ENCODE measurements around the gene LENG9.

The LENG9 gene

DNA sequence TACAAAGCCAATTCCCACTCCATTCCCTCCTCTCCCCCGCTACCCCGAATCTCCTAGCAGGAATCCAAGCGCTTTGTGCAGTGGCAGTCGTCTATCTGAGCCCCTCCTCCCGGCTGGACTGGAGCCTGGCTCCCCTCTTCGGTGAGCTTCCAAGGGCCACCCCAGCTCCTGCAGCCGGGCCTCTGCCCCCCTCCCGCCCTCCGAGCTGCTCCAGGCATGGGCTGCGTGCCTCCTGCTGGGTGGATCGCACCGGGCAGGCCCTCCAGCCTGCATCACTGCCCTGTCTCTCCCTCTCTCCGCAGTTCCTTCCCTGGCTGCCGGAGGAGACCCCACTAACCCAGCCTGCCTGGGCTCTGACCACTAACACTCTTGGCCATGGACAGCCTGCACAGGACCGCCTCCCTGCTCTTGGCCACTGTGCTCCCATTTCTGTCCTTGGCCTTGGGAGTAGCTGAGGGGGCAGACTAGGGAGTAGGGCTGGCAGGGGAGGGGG is 27.5 kb downstream of the LENG9 start:
- DNase-seq: no peak

DNA sequence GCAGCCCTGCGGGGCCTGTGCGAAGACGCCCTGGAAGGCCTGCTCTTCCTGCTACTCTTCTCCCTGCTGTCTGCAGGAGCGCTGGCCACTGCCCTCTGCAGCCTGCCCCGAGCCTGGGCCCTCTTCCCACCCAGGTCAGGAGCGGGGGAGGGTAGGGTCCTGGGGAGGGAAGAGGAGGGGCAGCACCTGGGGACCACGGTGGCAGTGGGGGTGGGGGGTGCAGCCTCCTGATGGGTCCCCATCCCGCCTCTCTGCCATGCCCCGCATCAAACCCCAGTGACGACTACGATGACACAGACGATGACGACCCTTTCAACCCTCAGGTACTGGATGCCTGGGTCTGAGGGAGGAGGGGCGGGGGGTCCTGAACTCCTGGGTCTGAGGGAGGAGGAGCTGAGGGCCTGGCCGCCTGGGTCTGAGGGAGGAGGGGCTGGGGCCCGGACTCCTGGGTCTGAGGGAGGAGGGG is 28.0 kb downstream of the LENG9 start:
- no peak for DNase-seq

DNA sequence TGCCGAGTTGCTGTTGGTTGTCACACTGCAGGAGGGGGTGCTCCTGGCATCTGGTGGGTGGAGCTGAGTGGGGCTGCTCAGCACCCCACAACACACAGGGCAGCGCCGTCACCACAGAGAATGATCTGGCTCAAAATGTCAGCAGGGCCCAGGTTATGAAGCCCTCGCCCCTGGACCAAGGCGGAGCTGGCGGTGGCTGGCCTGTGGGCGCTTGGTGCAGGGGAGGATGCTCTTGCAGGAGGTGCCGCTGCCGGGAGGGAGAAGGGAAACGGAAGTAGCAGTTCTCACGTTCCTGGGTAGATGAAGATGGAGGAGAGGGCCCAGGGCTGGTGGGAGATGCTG is 28.7 kb downstream of the LENG9 start:
- DNase-seq: no peak

DNA sequence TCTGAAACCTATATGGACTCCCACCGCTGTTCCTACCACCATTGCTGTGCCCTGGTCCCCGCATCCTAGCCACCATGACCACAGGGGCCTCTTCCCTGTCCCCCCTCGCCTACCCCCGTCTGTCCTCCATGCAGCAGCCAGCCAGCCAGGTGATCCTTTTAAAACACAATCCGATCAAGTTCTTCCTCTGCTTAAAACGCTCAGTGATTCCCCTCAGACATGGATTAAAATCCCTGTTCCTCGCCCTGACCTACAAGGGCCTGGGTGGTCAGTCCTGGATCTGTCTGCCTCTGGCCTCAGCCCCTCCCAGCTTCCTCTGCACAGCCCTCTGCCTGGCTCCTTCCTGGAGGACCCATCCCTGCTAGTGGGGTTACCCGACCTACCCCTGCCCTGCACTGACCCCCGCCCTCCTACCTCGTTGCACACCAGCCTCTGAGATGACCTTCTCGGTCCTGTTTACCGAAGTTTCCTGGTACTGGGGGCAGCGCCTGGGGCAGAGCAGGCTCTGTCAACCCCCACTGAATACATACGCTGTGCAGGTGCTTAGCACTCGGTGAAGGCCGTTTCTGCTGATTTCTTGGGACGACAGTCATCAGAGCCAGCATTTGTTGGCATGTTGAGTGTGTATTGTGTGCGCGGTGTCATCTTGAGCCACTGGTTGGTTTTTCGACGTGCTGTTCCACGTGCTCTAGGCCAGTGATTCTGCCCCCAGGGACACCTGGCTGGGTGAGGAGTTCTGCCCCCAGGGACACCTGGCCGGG is 29.3 kb downstream of the LENG9 start:
- no peak for DNase-seq

DNA sequence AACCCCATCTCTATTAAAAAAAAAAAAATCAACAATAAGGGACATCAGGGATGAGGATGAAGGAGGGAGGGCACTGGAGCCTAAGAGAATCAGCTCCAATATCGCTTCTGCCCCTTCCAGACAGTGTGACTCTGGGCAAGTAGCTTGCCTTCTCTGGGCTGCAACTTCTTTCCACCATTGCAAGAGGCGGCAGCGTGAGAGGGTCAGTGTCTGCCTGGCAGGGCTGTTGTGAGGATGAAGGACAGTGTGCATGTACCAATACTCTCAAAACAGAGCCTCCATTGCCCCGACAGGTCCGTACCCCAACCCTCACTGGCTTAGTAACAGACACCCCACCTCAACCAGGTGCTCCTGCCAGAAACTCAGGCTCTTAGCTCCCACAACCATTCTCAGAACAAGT is 29.9 kb downstream of the LENG9 start:
- no peak for DNase-seq

DNA sequence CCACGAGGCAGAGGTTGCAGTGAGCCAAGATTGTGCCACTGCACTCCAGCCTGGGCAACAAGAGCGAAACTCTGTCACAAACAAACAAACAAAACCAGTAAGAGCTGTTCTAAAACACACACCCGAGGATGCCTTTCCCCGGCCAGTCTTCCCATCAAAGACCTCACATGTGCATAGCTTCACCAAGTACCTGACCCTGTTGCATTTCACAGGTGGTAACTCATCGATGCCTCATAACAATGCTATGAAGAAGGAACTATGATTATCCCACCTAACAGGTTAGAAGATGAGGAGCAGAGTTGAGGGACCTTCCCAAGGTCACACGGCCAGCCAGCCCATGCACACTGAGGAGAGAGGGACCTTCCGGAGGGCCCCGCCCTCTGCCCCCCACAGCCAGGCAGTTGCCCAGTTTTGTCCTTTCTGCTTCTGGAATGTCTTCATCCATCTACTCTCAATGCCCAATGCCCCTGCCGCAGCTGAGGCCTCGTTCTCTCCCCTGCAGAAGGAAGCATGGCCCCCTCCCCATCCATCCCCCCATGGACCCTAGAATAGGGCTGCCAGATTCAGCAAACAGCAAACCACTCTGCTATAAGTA is 31.3 kb downstream of the LENG9 start:
- DNase-seq: no peak

DNA sequence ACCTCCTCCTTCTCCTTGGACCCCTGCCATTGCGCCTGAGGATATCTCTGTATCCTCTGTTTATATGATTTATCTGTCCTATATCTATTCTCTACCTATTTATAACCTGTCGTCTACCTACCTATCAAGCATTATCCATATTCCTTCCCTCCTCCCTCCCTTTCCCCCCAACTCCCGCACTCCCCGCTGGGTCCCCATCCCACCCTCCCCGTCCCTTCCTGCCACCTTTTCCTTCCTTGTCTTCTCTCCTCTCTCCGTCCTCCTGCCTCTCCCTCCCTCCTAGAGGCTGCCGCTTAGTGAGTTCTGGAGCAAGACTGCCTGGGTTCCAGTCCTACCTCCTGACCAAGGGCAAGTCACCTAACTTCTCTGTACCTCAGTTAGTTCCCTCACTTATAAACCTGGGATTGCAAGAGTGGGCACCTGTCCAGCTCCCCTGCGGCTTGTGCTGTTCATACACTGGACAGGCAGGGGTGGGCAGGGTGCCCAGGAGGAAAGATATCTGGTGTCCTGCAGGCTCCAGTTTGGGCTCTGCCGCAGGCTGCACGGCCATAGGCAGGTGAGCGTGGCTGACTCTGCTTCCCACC is 32.2 kb downstream of the LENG9 start:
- no peak for DNase-seq

DNA sequence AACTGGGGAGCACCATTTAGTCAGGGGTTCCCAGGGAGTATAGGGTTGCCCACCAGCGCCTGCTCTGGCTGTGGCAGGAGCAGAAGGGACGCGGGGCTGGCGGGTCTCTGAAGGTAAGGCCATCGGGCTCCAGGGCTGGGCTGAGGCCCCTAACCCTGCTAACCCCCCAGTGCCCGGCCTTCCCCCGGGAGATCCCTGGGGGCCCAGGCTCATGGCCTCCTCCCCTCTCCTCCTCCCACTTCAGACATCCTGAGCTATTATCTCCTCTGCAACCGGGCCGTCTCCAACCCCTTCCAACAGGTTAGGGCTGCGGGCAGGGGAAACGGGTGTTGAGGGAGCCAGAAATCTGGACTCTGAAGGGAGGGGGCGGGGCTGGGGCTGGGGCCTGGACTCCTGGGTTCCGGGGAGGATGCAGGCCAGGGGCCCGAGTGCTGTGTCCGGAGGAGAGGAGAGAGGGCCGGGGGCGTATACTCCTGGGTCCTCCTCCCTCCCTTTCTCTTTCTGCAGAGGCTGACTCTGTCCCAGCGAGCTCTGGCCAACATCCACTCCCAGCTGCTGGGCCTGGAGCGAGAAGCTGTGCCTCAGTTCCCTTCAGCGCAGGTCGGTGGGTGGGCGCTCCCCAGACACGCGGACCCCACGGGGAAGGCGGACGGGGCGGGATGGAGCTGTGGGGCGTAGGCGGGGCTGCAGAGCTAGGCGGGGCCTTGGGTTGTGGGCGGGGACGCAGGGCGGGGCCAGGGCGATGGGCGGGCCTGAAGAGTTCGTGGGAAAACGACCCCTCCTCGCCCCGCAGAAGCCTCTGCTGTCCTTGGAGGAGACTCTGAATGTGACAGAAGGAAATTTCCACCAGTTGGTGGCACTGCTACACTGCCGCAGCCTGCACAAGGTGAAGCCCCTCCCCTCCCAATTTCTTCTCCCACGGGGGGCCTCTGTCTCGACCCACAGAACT is 33.0 kb downstream of the LENG9 start:
- DNase-seq: no peak

DNA sequence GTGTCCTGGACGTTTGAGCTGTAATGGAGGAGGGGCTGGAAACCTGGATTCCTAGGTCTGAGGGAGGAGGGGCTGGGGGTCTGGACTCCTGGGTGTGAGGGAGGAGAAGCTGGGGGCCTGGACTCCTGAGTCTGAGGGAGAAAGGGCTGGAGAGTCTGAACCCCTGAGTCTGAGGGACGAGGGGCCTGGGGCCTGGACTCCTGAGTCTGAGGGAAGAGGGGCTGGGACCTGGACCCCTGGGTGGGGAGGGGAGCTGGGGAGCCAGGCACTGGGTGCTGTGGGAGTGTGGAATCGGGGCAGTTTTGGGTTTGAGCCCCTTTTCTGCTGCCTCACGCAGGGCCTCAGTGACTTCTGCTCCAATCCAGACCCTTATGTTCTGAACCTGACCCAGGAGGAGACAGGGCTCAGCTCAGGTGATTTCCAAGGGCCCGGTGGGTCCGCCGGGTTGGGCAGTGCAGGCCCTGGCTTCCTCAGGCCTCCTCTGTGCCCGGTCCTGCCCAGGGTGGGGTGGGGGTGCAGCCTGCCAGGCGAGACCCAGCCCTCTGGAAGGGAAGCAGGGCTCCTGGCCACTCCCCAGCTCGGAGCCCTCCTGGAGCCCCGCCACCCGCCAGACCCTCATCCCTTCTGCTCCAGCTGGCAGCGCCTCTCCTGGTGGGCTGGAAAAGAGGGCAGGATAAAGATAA is 33.9 kb downstream of the LENG9 start:
- DNase-seq: no peak

DNA sequence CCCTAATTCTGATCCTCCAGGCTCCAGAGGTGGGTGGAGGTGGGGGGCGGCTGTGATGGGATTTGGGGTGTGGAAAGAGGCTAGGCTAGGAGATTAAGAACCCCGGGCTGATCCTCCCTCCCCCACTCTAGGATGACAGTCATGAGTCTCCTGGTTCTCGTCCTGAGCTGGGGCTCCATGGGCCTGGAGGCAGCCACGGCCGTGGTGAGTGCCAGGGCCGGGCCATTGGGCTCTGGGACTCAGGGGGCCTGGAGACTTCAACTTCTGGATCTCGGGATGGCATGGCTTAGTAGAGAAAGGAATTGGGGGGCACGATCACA is 34.4 kb downstream of the LENG9 start:
- DNase-seq: no peak

DNA sequence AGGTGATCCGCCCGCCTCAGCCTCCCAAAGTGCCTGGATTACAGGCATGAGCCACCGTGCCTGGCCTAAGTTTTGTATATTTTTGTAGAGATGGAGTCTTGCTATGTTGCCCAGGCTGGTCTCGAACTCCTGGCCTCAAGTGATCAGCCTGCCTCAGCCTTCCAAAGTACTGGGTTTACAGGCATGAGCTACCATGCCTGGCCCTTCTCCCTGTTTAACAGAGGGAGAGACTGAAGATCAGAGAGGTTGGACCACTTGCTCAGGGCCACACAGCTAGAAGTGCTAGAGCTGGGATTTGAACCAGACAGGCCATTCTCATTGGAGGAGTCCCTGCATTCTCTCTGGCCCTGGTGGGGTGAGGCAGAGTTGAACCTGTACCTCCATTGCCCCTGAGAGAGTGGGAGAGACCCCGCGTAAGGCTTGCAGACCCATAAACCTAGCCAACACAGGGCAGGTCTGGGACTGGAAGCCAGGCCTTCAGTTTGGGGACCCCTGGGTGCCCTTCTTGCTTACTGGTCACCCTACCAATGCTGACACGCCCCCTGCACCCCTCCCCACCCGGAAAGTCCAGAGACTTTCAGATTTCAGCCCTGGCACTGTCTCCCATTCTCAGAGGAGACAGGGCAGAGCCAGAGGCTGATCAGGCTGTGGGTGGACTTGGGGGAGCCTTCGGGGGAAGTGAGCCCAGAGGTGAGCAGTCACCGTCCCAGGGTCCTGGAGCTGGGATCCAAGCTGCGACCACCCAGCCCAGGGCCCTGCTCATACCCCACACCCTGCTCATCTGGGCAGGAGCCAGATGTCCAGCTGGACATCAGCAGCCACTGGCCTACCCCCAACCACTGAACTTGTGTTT is 35.0 kb downstream of the LENG9 start:
- DNase-seq: no peak

DNA sequence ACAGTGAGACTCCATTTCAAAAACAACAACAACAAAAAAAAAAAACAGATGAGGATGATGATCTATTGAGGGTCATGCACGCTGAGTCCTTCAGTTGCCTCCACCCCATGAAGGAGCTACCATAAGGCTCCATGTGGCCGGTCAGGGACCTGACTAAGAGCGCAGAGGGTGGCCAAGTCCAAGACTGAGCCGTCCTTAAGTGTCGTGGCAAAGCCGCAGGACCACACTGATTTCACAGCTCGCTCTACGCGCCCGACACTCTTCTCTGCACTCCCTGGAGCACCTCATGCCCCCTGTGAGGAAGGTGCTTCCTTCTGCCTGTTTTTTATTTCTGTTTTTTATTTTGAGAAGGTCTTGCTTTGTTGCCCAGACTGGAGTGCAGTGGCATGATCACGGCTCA is 36.0 kb downstream of the LENG9 start:
- DNase-seq: no peak

DNA sequence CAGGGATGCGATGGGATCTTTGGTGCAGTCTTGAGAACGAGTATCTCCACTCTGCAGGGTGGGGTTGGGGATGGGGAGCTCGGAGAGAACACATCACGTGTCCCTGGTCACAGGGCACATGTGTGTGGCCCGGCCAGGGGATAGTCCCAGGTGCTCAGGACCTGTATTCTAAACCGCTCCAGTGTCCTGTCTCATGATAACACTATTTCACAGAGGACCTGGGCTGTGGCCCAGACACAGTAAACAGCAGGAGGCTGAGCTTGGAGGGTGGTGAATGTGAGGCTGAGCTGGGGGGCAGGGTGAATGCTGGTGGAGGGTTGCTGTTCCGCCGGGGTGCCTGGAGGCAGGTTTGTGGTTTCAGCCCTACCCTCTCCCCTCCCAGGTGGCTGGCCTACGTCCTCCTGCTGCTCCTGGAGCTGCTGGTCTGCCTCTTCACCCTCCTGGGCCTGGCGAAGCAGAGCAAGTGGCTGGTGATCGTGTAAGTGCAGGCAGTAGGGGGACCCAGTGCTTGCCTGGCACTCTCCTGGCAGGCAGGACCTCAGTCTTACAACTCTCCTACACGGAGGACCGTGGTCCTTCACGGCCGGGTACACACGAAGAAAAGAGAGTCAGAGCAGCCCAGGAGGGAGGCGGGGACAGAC is 37.2 kb downstream of the LENG9 start:
- DNase-seq: no peak

DNA sequence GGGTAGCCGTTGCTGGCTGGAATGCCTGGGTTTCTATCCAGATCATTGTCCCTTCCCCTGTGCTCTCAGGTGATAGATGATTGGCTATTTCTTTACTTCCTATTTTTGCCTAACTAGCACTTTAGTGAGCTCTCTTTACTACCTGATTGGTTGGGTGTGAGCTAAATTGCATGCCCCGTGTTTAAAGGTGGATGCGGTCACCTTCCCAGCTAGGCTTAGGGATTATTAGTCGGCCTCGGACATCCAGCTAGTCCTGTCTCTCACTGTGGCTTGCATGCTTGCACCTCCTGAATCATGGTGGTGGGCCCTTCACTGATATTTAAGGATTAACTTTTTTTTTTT is 38.2 kb downstream of the LENG9 start:
- DNase-seq: no peak

DNA sequence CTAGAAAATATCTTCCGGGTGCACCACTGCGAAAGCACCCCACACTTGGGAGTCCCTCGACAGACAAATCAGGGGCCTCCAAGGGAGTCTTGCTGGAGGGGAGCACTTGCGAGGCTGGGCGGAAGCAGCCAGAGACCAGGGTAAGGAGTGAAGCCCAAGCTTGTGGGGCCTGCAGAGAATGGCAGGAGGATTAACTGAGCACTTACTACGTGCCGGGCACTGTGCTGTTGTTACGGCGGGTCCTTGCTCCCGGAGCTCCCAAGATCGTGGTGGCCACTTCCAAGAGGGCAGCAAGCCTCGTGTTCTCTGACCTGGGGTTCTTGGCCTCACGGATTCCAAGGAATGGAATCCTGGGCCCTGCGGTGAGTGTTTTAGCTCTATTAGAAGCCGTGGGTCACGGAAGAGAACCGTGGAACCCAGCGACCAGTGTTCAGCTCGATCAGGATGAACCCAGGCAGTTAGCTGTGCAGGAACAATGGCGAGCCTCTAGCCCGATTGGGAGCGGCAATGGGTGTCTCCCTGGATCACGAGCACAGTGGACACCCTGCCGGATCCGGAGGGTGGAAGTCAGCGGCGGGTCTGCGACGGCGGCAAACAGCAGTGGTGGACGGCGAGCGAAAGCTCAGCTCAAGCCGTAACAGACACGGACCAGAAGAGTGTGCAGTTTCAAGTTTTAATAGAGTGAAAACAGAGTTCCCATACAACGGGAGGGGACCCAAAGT is 38.8 kb downstream of the LENG9 start:
- no peak for DNase-seq

DNA sequence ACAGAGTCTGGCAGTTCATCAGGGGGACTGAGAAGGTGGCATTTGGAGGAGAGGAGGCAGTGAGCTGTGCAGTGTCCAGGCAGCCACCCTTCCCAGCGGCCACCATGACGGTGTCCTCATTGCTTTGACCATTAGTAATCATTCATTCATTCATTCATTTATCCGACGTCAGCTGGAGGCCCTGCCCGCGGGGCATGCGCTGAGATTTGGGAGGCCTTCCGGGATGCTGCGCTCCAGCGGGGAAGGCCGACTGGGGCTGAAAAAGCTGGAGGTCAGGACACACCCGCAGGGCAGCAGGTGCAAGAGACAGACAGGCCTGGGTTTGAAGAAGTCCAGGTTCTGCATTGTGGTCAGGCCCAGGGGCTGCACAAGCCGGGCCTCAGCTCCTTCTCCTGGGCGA is 39.4 kb downstream of the LENG9 start:
- no peak for DNase-seq

DNA sequence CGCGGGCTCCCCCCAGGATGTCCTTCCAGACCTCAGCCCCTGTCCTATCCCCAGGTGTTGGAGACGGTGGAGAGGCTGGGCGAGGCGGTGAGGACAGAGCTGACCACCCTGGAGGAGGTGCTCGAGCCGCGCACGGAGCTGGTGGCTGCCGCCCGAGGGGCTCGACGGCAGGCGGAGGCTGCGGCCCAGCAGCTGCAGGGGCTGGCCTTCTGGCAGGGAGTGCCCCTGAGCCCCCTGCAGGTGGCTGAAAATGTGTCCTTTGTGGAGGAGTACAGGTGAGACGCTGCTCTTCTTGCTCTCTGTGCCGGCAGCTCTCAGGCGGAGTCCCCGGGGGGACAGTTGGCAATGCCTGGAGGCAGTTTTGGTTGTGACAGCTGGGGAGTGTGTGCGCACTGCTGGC is 41.4 kb downstream of the LENG9 start:
- no peak for DNase-seq

DNA sequence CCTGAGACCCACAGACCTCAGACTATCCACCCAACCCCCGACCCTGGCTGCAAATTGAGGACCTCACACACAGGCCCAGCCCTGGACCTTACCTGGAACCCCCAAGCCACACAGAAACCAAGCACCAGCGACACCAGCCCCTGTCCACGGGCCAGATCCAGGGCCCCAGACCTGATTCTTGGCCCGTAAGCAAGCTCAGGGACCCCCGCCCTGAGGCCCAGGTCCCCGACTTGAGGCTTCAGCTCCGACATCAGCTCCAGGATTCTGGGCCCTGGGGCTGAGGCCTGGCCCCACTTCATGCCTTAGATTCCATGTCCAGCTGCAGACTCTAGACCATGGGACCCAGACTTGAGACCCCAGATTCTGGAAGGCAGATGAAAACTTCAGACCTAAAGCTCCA is 42.1 kb downstream of the LENG9 start:
- no peak for DNase-seq

DNA sequence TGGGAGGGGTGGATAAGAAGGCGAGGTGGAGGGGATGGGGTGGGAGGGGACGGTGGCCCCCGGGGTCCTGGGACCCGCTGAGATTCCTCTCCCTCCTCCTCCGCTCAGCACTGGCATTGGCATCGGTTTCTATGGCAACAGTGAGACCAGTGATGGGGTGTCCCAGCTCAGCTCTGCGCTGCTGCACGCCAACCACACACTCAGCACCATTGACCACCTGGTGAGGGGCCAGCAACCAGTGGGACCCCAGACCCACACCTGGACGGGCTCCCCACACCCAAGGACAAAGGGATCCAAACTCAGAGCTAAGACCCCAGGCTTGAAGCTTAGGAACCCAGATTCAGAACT is 42.4 kb downstream of the LENG9 start:
- DNase-seq: no peak

DNA sequence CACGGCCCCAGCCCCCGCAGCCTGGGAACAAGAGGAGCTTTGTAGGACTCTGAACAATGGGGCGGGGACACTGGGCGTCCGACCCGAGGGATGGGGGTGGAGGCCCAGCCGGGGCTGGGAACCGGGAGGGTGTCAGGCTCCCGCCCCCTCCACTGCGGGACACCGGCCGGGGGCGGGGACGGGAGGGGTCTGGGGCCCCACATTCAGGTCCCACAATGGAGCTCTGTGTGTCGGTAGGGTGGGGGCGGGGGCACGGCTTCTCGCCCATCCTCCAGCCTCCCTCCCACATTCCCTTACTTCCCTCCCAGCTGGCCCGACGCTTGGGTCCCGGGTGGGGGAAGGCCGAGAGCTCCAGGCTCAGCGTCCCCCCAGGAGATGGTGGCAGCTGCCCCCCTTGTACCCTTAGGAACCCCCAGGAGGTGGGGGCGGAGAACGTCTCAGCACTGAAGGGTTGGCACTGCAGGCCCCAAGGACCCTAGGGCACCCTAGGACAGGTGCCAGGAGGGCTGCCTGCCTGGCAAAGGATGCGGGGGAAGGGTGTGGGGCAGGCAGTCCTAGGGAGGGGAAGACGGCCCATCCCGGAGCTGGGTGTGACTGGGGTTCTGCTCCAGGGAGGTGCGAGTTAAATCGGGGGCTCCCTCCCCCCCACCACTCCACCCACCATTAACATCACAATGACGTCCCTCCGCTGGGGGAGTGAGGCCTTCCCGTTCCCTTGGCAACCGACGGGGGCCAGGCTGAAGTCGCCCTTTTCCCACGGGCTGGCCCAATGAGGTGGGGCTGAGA is 43.0 kb downstream of the LENG9 start:
- no peak for DNase-seq
